Memory B cell (primary cell): ENCODE results near the gene NEK6.

Experiments used
- ATAC-seq: fragments of 150-1000 bp; cut with Tn5 transposase; 2 replicates; pipeline ENCODE4 v1.10.0; 2021; ENCODE audit warnings: low read depth, mild to moderate bottlenecking, moderate library complexity
- DNase-seq, 2 donors: peaks; one replicate each; pipeline ENCODE4 v3.0.0; 2022; ENCODE audit warnings: low spot score in 2 of 2
- H3K27ac Mint-ChIP-seq: one replicate; pipeline ENCODE4 v1.8.0; 2022; ENCODE audit warnings: mild to moderate bottlenecking, moderate library complexity, mixed read lengths
- H3K27me3 Mint-ChIP-seq: one replicate; pipeline ENCODE4 v1.8.0; 2022; ENCODE audit warnings: mixed read lengths
- H3K36me3 Mint-ChIP-seq: one replicate; pipeline ENCODE4 v1.8.0; 2022; ENCODE audit warnings: mild to moderate bottlenecking, mixed read lengths
- H3K4me1 Mint-ChIP-seq: one replicate; pipeline ENCODE4 v1.8.0; 2022; ENCODE audit warnings: mixed read lengths
- H3K4me3 Mint-ChIP-seq: one replicate; pipeline ENCODE4 v1.8.0; 2022; ENCODE audit warnings: mild to moderate bottlenecking, moderate library complexity, mixed read lengths
- H3K9me3 Mint-ChIP-seq: one replicate; pipeline ENCODE4 v1.8.0; 2022; ENCODE audit warnings: mixed read lengths

Gene NEK6

DNA sequence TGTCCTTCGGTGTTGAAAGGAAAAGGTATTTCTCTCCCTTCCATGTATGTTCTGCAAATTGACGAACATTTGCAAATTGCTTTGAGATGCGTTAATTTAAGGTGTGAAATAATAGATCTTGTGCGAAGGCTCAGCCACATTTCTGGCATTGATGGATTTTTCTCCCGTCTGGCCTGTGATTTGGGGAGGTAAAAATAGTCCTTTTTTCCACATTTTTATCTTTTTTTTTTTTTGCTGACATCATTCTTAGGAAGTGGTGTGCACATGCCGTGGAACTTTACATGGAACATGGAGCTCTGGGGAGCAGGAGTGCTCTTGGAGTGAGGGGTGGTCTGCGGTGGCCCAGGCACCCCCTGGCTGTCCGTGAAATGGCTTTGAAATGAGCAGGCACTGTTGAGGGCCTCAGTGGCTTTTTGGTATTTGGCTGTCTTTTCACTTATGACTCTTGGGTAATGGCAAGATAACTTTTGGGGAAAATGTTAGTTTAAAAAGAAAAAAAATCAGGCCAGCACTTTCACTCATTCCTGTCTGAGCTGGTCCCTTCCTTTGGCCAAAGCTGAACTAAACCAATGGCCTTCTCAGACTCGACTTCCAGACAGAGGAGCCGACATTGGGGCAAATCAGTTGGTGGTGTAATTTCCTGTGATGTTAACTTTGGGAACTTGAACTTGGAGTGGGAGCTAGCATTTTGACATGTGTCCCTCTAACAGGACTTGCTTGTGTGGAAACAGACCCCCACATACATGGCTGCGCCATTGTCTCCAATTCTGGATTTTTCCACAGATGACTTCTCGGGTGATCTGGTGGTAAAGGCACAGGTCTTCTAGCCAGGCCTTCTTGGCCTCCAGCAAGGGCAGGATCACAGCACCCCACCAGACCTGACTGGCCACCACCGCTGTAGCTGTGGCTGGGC, 4.2 kb downstream of the NEK6 start:
- H3K9me3 Mint-ChIP-seq, result no peaks in the 10 kb centered on the region
- DNase-seq (no peak), ATAC-seq (no peak)
- H3K4me1 Mint-ChIP-seq, result peaks cover 60% of the 10 kb centered on the region
- peaks cover 9% of the 10 kb centered on the region for H3K36me3 Mint-ChIP-seq
- H3K27ac Mint-ChIP-seq, result peak overlapping the region; percentile 89
- no peaks in the 10 kb centered on the region for H3K27me3 Mint-ChIP-seq
- peak overlapping the region; percentile 96 for H3K4me3 Mint-ChIP-seq

DNA sequence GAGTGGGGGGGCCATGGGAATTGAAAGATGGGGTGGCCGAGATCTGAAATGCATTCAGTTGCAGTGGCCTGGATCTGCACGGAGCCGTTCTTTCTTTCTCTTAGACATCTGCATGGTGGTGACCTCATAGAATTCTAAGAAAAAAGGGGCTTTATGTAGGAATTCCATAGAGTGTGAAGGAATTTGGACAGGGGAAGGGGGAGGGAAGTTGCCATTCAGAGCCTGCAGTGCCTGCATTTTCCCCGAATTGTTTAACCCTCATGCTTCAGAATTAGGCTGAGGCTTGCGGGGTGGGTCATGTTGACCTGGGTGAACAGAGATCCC, 4.9 kb downstream of the NEK6 start:
- Mint-ChIP-seq H3K36me3 (peaks cover 7% of the 10 kb centered on the region), H3K4me1 (peaks cover 56% of the 10 kb centered on the region), H3K27ac (peak overlapping the region; percentile 89), H3K4me3 (peak overlapping the region; percentile 96), H3K9me3 (no peaks in the 10 kb centered on the region), H3K27me3 (no peaks in the 10 kb centered on the region)
- ATAC-seq (no peak), DNase-seq (no peak)

DNA sequence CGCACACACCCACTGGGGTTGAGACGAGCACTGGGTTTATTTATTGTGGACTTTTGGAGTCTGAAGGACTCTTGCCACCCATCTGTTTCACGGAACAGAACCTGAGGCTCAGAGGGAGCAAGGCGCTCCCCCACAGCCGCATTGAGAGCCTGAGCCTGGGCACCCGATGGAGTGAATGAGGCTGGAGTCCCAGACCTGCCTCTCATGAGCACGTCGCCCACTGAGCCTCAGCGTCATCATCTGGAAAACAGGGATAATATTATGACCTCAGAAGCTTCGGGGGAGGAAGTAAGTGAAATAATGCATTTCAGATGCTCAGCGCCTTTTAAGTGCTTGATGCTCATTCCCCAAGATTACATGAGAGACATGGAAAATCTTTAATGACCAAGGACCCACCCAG, 5.5 kb downstream of the NEK6 start:
- DNase-seq, result no peak
- Mint-ChIP-seq H3K9me3 (no peaks in the 10 kb centered on the region), H3K27me3 (no peaks in the 10 kb centered on the region), H3K36me3 (peaks cover 7% of the 10 kb centered on the region), H3K27ac (peak overlapping the region; percentile 89), H3K4me3 (peak overlapping the region; percentile 96), H3K4me1 (peaks cover 56% of the 10 kb centered on the region)
- no peak for ATAC-seq

DNA sequence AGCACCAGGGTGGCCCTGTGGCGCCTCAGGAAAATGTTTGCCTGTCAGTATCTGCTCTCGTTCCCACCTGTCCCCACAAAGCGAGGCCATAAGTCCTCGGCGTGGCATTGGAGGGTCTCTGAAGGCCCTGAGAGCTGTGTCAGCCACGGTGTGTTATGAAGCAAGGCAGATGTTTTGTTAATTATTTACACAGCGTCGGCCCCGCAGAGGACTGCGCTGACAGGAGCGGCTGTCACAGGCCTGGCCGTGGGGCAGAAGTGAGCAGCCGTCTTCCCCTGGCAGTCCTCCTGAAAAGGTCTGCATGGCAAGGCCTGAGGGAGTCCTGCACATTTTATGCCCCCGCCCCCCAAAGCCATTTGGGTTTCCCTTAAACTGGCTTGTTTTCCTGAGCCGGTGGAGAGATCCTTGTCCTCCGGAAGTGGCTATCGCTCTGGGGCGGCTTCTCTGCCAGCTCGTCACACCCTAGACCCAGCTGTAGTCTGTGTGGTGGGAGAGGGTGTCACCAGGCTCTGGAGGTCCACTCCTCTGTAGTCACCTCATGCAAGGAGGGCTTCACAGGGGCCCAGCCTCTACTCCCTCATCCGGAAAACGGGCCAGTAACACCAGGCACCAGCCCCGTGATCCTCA, 6.2 kb downstream of the NEK6 start:
- Mint-ChIP-seq H3K4me1 (peaks cover 60% of the 10 kb centered on the region), H3K27me3 (no peaks in the 10 kb centered on the region), H3K36me3 (peaks cover 7% of the 10 kb centered on the region), H3K27ac (peak overlapping the region; percentile 89), H3K9me3 (no peaks in the 10 kb centered on the region), H3K4me3 (peak overlapping the region; percentile 96)
- no peak for DNase-seq
- no peak for ATAC-seq

DNA sequence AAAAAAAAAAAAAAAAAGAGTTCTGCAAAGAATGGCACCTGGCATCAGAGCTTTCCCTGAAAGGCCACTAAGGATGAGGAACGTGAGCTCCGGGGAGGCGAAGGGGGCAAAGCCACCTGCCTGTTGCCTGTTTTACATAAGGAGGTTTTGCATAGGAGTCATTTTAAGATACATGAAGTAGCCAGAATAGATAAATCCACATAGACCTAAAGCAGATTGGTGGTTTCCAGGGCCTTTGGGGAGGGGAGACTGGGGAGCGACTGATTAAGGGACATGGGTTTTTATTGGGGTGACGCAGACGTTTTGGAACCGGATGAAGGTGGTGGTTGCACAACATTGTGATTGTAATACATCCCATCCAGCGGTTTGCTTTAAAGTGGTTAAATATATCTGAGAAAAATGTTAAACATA, 7.1 kb downstream of the NEK6 start:
- peaks cover 63% of the 10 kb centered on the region for H3K4me1 Mint-ChIP-seq
- H3K36me3 Mint-ChIP-seq, result peaks cover 5% of the 10 kb centered on the region
- peak in 1 of 2 donors; percentile 75 for DNase-seq
- H3K4me3 Mint-ChIP-seq, result peak overlapping the region; percentile 96
- no peaks in the 10 kb centered on the region for H3K27me3 Mint-ChIP-seq
- ATAC-seq, result peak; percentile 79
- no peaks in the 10 kb centered on the region for H3K9me3 Mint-ChIP-seq
- peak overlapping the region; percentile 89 for H3K27ac Mint-ChIP-seq

DNA sequence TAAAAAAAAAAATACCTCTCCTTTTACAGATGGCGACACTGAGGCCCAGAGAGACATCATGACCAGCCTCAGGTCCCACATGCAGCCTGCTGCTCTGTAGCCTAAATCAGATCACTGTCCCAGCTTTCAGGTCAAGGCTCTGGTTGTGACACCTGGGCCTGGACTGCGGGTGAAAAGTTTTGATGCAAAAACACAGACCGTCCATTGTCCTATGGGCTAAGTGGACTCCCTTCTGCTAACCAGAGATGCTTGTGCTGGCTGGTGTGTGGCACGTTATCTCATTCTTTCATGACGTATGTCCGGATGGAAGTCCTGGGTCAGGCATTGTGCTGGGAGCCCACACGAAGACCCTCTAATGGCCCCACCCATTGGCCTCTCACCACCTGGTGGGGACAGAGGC, 7.8 kb downstream of the NEK6 start:
- peak; percentile 2 for ATAC-seq
- Mint-ChIP-seq H3K4me3 (peak overlapping the region; percentile 96), H3K36me3 (peaks cover 5% of the 10 kb centered on the region), H3K9me3 (no peaks in the 10 kb centered on the region), H3K27me3 (no peaks in the 10 kb centered on the region), H3K4me1 (peaks cover 62% of the 10 kb centered on the region), H3K27ac (peak overlapping the region; percentile 89)
- no peak for DNase-seq

DNA sequence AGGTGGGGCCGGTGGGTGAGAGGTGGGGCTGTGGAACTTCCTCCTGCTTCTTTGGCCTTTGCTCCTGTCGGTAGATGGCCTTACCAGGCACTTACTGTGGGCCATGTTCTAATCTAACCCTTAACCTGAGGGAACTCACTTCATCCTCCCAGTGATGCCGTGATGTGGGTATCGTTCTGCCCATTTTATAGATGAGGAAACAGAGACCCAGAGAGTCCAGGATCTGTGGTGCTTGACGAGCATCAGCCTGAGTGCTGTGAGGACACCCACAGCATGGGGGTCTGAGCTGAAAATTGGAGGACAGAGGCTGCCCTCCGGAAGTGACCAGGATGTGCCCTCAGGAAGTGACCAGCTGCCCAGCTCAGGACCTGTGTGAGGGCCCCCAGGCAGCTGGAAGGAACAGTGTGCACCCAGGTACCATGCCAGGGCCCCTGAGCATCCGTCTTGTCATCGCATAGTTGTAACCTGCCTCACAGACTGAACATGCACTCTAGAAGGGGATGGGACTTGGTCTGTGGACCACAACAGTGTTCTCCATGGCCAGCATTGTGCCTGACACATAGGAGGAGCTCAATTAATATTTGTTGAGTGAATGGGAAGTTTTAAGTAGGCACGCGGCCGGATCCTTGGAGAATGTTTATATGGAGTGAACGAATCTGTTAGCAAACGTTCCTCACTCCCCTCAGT, 8.5 kb downstream of the NEK6 start:
- no peak for ATAC-seq
- DNase-seq, result no peak
- Mint-ChIP-seq H3K4me1 (peaks cover 60% of the 10 kb centered on the region), H3K36me3 (peaks cover 5% of the 10 kb centered on the region), H3K9me3 (no peaks in the 10 kb centered on the region), H3K4me3 (peak overlapping the region; percentile 96), H3K27me3 (no peaks in the 10 kb centered on the region), H3K27ac (peak overlapping the region; percentile 89)

DNA sequence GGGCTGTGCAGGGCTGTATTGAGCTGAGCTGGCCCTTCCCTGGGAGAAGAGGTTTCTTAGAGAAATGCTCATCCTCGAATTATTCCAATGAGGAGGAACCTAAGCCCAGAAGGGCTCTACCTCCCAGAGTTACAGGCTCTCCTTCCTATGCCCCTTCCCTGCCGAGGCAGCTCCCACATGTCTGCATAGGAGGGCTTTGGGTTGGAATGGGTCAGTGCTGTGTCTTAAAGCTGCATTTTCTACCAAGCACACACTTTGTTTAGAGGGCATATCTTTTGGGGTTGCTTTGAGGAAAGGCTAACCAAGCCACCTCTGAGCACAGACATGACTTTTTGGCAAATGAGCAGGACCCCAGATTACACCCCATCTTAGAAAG, 9.1 kb downstream of the NEK6 start:
- H3K27me3 Mint-ChIP-seq, result no peaks in the 10 kb centered on the region
- H3K4me3 Mint-ChIP-seq, result peak overlapping the region; percentile 96
- H3K4me1 Mint-ChIP-seq, result peaks cover 55% of the 10 kb centered on the region
- no peaks in the 10 kb centered on the region for H3K9me3 Mint-ChIP-seq
- ATAC-seq (no peak), DNase-seq (no peak)
- H3K36me3 Mint-ChIP-seq, result peaks cover 5% of the 10 kb centered on the region
- peak overlapping the region; percentile 89 for H3K27ac Mint-ChIP-seq

DNA sequence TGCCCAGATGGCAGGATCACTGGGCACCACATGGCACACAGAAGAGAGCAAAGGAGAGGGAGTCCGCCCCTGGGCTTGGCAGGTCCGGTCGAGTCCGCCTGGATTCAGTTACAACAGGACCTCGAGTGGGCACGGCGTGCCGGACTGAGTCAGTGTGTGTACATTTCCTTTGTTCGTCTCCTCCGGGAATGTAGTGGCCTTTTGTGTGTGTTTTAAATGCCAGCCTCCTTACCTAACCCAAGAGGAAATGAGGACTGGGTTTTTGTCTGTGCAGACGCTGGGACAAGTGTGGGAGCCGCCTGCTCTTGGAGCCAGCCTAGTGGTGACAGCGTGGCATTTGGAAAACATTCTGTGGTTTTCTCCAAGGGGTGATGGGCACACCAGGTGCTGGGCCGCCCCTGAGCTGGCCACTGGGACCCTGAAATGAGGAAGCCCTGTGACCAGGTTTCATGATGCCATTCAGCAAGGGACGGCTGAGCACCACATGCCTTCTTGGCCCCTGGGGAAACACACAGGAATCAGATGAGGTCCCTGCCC, 9.6 kb downstream of the NEK6 start:
- peak overlapping the region; percentile 96 for H3K4me3 Mint-ChIP-seq
- no peaks in the 10 kb centered on the region for H3K9me3 Mint-ChIP-seq
- H3K27ac Mint-ChIP-seq, result peak overlapping the region; percentile 89
- peaks cover 5% of the 10 kb centered on the region for H3K36me3 Mint-ChIP-seq
- ATAC-seq, result peak; percentile 20
- no peaks in the 10 kb centered on the region for H3K27me3 Mint-ChIP-seq
- H3K4me1 Mint-ChIP-seq, result peaks cover 50% of the 10 kb centered on the region
- DNase-seq, result peak in 1 of 2 donors; percentile 47

DNA sequence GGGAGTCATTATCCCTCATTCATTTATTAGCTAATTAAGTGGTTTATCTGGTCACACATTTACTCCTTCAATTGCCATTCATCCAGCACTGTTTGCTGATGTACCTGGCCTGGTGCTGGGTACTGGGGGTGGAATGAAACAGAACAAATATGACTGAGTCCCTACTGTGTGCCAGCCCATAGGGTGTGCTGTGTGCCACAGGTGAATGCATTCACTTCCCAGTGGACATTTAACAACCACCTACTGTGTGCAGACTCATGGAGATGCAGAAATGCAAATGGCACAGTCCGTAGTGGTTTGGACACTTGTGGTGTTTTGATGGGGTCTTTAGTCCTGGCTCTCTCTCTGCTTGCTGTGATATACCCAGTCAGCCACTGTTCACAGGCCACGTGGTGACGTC, 10.5 kb downstream of the NEK6 start:
- Mint-ChIP-seq H3K27ac (peak overlapping the region; percentile 89), H3K4me3 (peak overlapping the region; percentile 96), H3K27me3 (no peaks in the 10 kb centered on the region), H3K9me3 (no peaks in the 10 kb centered on the region), H3K36me3 (peaks cover 3% of the 10 kb centered on the region), H3K4me1 (peaks cover 48% of the 10 kb centered on the region)
- DNase-seq (no peak), ATAC-seq (no peak)

DNA sequence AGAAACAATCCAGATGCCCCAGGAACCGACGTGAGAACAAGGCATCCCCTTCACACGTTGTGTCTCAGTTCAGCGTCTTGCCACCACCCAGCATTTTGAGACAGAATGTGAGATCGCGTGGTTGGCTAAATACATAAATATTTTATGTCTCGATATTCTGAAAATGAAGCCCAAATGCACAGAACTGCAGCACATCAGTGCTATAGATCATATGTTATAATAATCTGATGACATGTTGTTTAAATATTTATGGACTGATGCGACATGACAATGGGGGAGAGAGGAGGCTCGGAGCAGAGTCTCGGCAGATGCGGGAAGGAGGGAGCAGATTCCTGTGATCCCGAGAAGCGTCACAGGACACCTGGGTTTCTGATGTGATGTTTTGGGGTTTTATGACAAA, 10.9 kb downstream of the NEK6 start:
- H3K4me3 Mint-ChIP-seq, result peak overlapping the region; percentile 8
- H3K27me3 Mint-ChIP-seq, result no peaks in the 10 kb centered on the region
- H3K36me3 Mint-ChIP-seq, result no peaks in the 10 kb centered on the region
- DNase-seq (no peak), ATAC-seq (no peak)
- no peaks in the 10 kb centered on the region for H3K9me3 Mint-ChIP-seq
- peaks cover 47% of the 10 kb centered on the region for H3K4me1 Mint-ChIP-seq
- H3K27ac Mint-ChIP-seq, result peak overlapping the region; percentile 89

DNA sequence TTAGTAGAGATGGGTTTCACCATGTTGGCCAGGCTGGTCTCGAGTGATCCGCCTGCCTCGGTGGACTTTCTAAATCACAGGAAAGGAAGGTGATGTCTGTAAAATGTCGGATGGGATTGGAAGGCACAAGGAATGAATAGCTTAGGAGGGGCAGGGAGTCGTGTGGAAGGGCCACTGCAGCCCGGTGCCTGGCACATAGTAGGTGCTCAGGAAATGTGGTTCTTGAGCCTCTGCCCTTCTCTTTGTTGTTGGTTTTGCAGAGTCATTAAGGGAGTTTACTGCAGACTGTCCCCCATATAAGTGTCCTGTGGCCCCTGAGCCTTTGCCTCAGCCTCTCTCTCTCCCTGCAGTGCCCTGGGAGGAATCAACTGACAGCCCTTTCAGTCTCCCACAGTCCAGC, 11.8 kb downstream of the NEK6 start:
- Mint-ChIP-seq H3K9me3 (no peaks in the 10 kb centered on the region), H3K36me3 (no peaks in the 10 kb centered on the region), H3K27me3 (no peaks in the 10 kb centered on the region), H3K4me1 (peaks cover 51% of the 10 kb centered on the region), H3K4me3 (no peak overlapping the region), H3K27ac (peak overlapping the region; percentile 89)
- ATAC-seq (no peak), DNase-seq (no peak)

DNA sequence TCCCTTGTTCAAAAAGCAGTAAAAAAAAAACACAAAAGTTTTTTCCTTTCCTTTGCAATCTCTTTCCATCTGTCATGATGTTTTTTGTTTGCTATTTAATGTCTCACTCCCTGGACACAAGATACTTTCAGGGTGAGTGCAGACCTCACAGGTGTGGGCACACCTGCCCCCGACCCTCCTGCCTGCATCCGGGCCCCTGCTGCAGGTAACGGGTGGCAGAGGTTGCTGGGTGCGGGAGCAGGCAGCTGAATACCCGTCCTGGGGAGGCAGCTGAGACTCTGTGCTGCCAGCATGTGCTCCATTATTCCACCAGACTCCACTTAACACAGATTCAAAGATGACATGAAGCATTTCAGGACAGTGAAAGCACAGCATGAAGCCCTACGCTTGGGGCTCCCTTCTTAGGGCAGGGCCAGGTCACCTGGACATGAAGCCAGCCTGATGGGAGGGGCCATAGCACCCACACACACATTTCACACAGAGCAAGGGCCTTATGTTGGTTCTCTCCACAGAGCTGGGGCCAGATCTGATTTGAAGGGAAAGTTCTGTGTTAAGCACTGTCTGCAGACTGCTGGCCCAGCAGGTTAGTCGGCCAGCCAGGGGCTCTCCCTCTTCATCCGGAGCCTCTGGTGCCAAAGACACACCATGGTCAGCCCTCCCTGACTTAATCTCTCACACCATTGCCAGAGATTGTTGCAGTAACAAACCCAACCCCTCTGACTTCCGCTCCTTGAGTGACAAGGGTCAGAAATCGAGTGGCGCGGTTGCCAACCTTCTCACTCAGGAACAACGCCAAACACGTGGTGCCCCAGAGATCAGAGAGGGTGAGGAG, 13.0 kb downstream of the NEK6 start:
- H3K36me3 Mint-ChIP-seq, result peaks cover 2% of the 10 kb centered on the region
- no peaks in the 10 kb centered on the region for H3K9me3 Mint-ChIP-seq
- ATAC-seq (no peak), DNase-seq (no peak)
- H3K4me3 Mint-ChIP-seq, result no peak overlapping the region
- H3K27me3 Mint-ChIP-seq, result no peaks in the 10 kb centered on the region
- peak overlapping the region; percentile 89 for H3K27ac Mint-ChIP-seq
- peaks cover 54% of the 10 kb centered on the region for H3K4me1 Mint-ChIP-seq
